SU-DHL-6 (cell line): ENCODE results near the gene SH3PXD2A.

ENCODE experiments used
- H2AFZ ChIP-seq: fragments of 200-600 bp; sonication (generic); 2 replicates; pipeline ENCODE4 v1.6.1; 2014; ENCODE audit warnings: low read depth, mild to moderate bottlenecking, moderate library complexity, mixed read lengths, antibody characterized with exemption, low read length; ENCODE audit not compliant: severe bottlenecking
- H3F3A ChIP-seq: fragments of 200-600 bp; shearing (Covaris generic); 2 replicates; pipeline ENCODE4 v1.6.0; 2016; ENCODE audit warnings: antibody characterized with exemption, mild to moderate bottlenecking; ENCODE audit not compliant: insufficient read depth
- H3K27ac ChIP-seq: fragments of 200-600 bp; sonication (generic); 2 replicates; pipeline ENCODE4 v1.5.1; 2016; ENCODE audit warnings: low read depth, mild to moderate bottlenecking, low read length, moderate library complexity, mixed read lengths
- H3K27me3 ChIP-seq: fragments of 200-600 bp; sonication (generic), shearing (Covaris generic); 2 replicates; pipeline ENCODE4 v1.6.0; 2014; ENCODE audit warnings: mild to moderate bottlenecking, low read length
- H3K36me3 ChIP-seq: fragments of 200-600 bp; sonication (generic); 2 replicates; pipeline ENCODE4 v1.6.1; 2014; ENCODE audit warnings: mild to moderate bottlenecking, low read length, mixed read lengths
- H3K4me2 ChIP-seq: fragments of 300-600, 200-600 bp; shearing (Covaris generic), sonication (generic); 2 replicates; pipeline ENCODE4 v1.6.0; 2014; ENCODE audit warnings: low read length, low read depth, mild to moderate bottlenecking; ENCODE audit not compliant: poor library complexity, severe bottlenecking
- H3K4me3 ChIP-seq: fragments of 200-600 bp; sonication (generic); 2 replicates; pipeline ENCODE4 v1.5.1; 2014; ENCODE audit warnings: antibody characterized with exemption, low read length, mild to moderate bottlenecking, mixed read lengths; ENCODE audit not compliant: insufficient read depth, poor library complexity, severe bottlenecking
- H3K79me2 ChIP-seq: fragments of 200-600 bp; sonication (generic); 2 replicates; pipeline ENCODE4 v1.6.1; 2014; ENCODE audit warnings: mild to moderate bottlenecking, low read length, moderate library complexity; ENCODE audit not compliant: insufficient read depth
- H3K9ac ChIP-seq: fragments of 200-600 bp; sonication (generic); 2 replicates; pipeline ENCODE4 v1.7.0; 2014; ENCODE audit warnings: mild to moderate bottlenecking, low read length
- H3K9me2 ChIP-seq: fragments of 200-600 bp; sonication (generic); replicated peaks from 2 replicates; pipeline ENCODE4 v1.6.1; 2014; ENCODE audit warnings: low read length; ENCODE audit not compliant: insufficient read depth
- H3K9me3 ChIP-seq: fragments of 200-600 bp; sonication (generic); 2 replicates; pipeline ENCODE4 v1.6.1; 2014; ENCODE audit warnings: low read length, mixed read lengths; ENCODE audit not compliant: insufficient read depth
- H4K20me1 ChIP-seq: fragments of 200-600 bp; sonication (generic); 2 replicates; pipeline ENCODE4 v1.6.1; 2014; ENCODE audit warnings: low read depth, mild to moderate bottlenecking, antibody characterized with exemption, low read length, moderate library complexity, mixed read lengths
- EZH2phosphoT487 ChIP-seq: fragments of 200-600 bp; sonication (generic), shearing (Covaris generic); conservative IDR thresholded peaks from 2 replicates; pipeline ENCODE4 v1.6.1; 2018; ENCODE audit warnings: mild to moderate bottlenecking, antibody characterized with exemption, low read length, moderate library complexity, mixed read lengths
- TF ChIP-seq, protein P1 (sequence below): fragments of 200-600 bp; sonication (generic); IDR thresholded peaks from one replicate; pipeline ENCODE4 v1.5.1; 2017; ENCODE audit warnings: antibody characterized with exemption, mild to moderate bottlenecking, low read length, moderate library complexity; ENCODE audit not compliant: insufficient read depth, poor library complexity, severe bottlenecking

Gene SH3PXD2A, protein sequence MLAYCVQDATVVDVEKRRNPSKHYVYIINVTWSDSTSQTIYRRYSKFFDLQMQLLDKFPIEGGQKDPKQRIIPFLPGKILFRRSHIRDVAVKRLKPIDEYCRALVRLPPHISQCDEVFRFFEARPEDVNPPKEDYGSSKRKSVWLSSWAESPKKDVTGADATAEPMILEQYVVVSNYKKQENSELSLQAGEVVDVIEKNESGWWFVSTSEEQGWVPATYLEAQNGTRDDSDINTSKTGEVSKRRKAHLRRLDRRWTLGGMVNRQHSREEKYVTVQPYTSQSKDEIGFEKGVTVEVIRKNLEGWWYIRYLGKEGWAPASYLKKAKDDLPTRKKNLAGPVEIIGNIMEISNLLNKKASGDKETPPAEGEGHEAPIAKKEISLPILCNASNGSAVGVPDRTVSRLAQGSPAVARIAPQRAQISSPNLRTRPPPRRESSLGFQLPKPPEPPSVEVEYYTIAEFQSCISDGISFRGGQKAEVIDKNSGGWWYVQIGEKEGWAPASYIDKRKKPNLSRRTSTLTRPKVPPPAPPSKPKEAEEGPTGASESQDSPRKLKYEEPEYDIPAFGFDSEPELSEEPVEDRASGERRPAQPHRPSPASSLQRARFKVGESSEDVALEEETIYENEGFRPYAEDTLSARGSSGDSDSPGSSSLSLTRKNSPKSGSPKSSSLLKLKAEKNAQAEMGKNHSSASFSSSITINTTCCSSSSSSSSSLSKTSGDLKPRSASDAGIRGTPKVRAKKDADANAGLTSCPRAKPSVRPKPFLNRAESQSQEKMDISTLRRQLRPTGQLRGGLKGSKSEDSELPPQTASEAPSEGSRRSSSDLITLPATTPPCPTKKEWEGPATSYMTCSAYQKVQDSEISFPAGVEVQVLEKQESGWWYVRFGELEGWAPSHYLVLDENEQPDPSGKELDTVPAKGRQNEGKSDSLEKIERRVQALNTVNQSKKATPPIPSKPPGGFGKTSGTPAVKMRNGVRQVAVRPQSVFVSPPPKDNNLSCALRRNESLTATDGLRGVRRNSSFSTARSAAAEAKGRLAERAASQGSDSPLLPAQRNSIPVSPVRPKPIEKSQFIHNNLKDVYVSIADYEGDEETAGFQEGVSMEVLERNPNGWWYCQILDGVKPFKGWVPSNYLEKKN

DNA sequence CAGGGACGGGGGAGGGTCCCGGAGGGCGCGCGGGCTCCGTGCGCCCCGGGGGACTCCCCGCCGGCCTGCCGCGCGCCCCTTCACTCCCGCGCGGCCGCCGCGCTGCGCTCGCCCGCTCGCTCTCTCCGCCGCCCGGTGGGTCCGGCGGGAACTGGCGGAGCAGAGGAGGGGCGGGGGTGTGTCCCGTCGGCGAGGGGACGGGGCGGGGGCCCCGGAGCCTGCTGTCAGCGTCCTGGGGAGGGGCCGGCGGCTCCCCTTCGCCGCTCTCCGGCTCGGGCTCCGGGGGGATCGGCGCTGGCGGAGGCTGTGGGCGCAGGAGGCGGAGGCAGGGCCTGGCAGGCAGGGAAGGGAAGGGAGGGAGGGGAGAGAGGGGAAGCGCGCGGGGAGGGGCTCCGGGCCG is at the start of gene SH3PXD2A:
SH3PXD2A (minus strand) TSS at position 153 of the 400 bp plus-strand sequence. CDS start 310 bp downstream, outside the sequence.
- Histone ChIP-seq H3K9me2 (no peaks in the 10 kb centered on the region), H3K9me3 (no peaks in the 10 kb centered on the region), H3K4me3 (no peak within 1 kb of the TSS), H3F3A (no peaks in the 10 kb centered on the region), H3K27ac (no peak within 1 kb of the TSS), H3K79me2 (no peaks in the 10 kb centered on the region), H3K27me3 (no peaks in the 10 kb centered on the region), H4K20me1 (no peaks in the 10 kb centered on the region), H2AFZ (no peak within 1 kb of the TSS), H3K4me2 (no peak within 1 kb of the TSS), H3K9ac (no peak within 1 kb of the TSS), H3K36me3 (no peaks in the 10 kb centered on the region)
- TF ChIP-seq EZH2phosphoT487 = no peak
- TF ChIP-seq, protein P1, sequence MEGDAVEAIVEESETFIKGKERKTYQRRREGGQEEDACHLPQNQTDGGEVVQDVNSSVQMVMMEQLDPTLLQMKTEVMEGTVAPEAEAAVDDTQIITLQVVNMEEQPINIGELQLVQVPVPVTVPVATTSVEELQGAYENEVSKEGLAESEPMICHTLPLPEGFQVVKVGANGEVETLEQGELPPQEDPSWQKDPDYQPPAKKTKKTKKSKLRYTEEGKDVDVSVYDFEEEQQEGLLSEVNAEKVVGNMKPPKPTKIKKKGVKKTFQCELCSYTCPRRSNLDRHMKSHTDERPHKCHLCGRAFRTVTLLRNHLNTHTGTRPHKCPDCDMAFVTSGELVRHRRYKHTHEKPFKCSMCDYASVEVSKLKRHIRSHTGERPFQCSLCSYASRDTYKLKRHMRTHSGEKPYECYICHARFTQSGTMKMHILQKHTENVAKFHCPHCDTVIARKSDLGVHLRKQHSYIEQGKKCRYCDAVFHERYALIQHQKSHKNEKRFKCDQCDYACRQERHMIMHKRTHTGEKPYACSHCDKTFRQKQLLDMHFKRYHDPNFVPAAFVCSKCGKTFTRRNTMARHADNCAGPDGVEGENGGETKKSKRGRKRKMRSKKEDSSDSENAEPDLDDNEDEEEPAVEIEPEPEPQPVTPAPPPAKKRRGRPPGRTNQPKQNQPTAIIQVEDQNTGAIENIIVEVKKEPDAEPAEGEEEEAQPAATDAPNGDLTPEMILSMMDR = no peak

DNA sequence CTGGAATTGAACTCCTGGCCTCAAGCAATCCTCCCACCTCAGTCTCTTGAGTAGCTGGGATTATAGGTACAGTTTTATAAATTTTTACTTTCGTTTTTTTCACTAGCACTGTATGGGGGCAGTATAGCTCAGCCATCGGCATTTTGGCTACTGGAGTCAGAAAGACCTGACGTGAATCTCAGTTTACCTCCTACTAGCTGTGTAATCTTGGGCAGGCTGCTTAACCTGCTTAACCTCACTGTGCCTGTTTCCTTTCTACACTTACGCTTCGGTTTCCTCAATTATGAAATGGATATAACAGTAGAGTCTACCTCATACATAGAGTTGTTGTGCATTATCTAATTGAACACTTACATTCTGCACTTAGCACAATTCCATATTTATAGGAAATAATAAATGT is 45.9 kb upstream of the SH3PXD2A start:
- Histone ChIP-seq H3K27ac (no peak overlapping the region), H3K79me2 (no peaks in the 10 kb centered on the region), H4K20me1 (no peaks in the 10 kb centered on the region), H3K9me3 (no peaks in the 10 kb centered on the region), H3K9ac (no peak overlapping the region), H3K27me3 (no peaks in the 10 kb centered on the region), H3K4me3 (no peak overlapping the region), H3F3A (no peaks in the 10 kb centered on the region), H3K4me2 (no peak overlapping the region), H3K36me3 (0 out of 2 replicates have a peak, but pooled peaks cover 4% of the 10 kb centered on the region), H3K9me2 (no peaks in the 10 kb centered on the region), H2AFZ (no peak overlapping the region)
- TF ChIP-seq EZH2phosphoT487 = no peak
- TF ChIP-seq, protein P1 = no peak

DNA sequence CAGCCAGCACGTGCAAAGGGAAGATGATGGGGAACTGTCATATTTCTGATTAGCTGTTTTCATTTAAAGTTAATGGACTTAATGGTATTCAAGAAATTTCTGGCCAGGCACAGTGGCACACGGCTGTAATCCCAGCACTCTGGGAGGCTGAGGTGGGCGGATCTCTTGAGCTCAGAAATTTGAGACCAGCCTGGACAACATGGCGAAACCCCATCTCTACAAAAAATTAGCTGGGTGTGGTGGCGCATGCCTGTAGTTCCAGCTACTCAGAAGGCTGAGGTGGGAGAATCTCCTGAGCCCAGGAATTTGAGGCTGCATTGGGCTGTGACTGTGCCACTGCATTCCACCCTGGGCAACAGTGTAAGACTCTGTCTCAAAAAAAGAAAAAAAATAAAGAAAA is 43.9 kb upstream of the SH3PXD2A start:
- Histone ChIP-seq H3K36me3 (0 out of 2 replicates have a peak, but pooled peaks cover 4% of the 10 kb centered on the region), H4K20me1 (no peaks in the 10 kb centered on the region), H3K9me2 (no peaks in the 10 kb centered on the region), H3K9me3 (no peaks in the 10 kb centered on the region), H3K4me3 (no peak overlapping the region), H2AFZ (no peak overlapping the region), H3K79me2 (no peaks in the 10 kb centered on the region), H3K4me2 (no peak overlapping the region), H3F3A (no peaks in the 10 kb centered on the region), H3K27me3 (no peaks in the 10 kb centered on the region), H3K9ac (no peak overlapping the region), H3K27ac (no peak overlapping the region)
- no peak for TF ChIP-seq EZH2phosphoT487
- TF ChIP-seq, protein P1 = no peak
